Activated CD4-positive, alpha-beta memory T cell treated with anti-CD3 and anti-CD28 coated beads for 36 hours (primary cell): ENCODE data around the gene PRKCH. TPM values are rescaled to one million over a fixed set of nuclear protein-coding genes. Genes with fewer than 3 reads are reported as not detected.

Source experiments
- CTCF ChIA-PET: fragments of 350-600 bp; sonication (Branson Sonifier 250); formaldehyde crosslinking; loops from one replicate; lab custom pipeline; 2021; ENCODE audit warnings: antibody characterized with exemption, inconsistent platforms; lab: Charles Lee
- POLR2A ChIA-PET: fragments of 350-600 bp; sonication (Branson Sonifier 250); formaldehyde crosslinking; loops from one replicate; lab custom pipeline; 2021; ENCODE audit warnings: antibody characterized with exemption; lab: Charles Lee
- DNase-seq: peaks from one replicate; pipeline ENCODE4 v3.0.0-alpha.2; 2020
- H3K27ac Mint-ChIP-seq: one replicate; pipeline ENCODE4 v1.8.0; 2021; ENCODE audit warnings: mixed read lengths
- H3K27me3 Mint-ChIP-seq: one replicate; pipeline ENCODE4 v1.8.0; 2021; ENCODE audit warnings: mixed read lengths
- H3K36me3 Mint-ChIP-seq: one replicate; pipeline ENCODE4 v1.8.0; 2021; ENCODE audit warnings: mixed read lengths
- H3K4me1 Mint-ChIP-seq: one replicate; pipeline ENCODE4 v1.8.0; 2021; ENCODE audit warnings: low read depth, mixed read lengths
- H3K4me3 Mint-ChIP-seq: one replicate; pipeline ENCODE4 v1.8.0; 2021; ENCODE audit warnings: mild to moderate bottlenecking, mixed read lengths
- H3K9me3 Mint-ChIP-seq: one replicate; pipeline ENCODE4 v1.8.0; 2021; ENCODE audit warnings: mixed read lengths
- intact Hi-C: fragments of 100-400 bp; cut with micrococcal nuclease; formaldehyde crosslinking; loops from one replicate; pipeline ENCODE4 v1.15.1; 2023
- total RNA-seq, 2 experiments: library from RNA; stranded (reverse); gene quantifications; one replicate each; pipeline ENCODE4 v1.2.3, GENCODE V29; 2021

The PRKCH gene
- total RNA-seq, 2 experiments from 2014 or later = 142 to 147 TPM

- peaks cover 39% of the 10 kb centered on the region for H3K36me3 Mint-ChIP-seq
- ChIA-PET CTCF (no interaction called here), POLR2A (interaction anchor here (0.7 to 1.3 kb wide), 2 partner anchors 23 to 59 kb away, joined by 3 read pairs; no protein-coding TSS in a partner anchor)
- no peaks in the 10 kb centered on the region for H3K9me3 Mint-ChIP-seq
- no peaks in the 10 kb centered on the region for H3K27me3 Mint-ChIP-seq
- peak overlapping the region; percentile 65 for H3K4me3 Mint-ChIP-seq
- intact Hi-C loops = no loop called here
- no peak for DNase-seq
- peaks cover 39% of the 10 kb centered on the region for H3K4me1 Mint-ChIP-seq
- peak overlapping the region; percentile 59 for H3K27ac Mint-ChIP-seq
Observed at GRCh38 chr14:61391119-61391518, 69.7 kb downstream of the PRKCH start.

- Mint-ChIP-seq H3K4me3 (no peak overlapping the region), H3K4me1 (peaks cover 51% of the 10 kb centered on the region), H3K36me3 (peaks cover 39% of the 10 kb centered on the region), H3K27me3 (no peaks in the 10 kb centered on the region), H3K27ac (peak overlapping the region; percentile 61), H3K9me3 (no peaks in the 10 kb centered on the region)
- intact Hi-C loops = no loop called here
- POLR2A ChIA-PET = no interaction called here
- CTCF ChIA-PET = no interaction called here
- DNase-seq = no peak
Observed at GRCh38 chr14:61392297-61392696, 70.9 kb downstream of the PRKCH start.

- H3K36me3 Mint-ChIP-seq = peaks cover 39% of the 10 kb centered on the region
- intact Hi-C loops = no loop called here
- H3K4me1 Mint-ChIP-seq = peaks cover 72% of the 10 kb centered on the region
- H3K27ac Mint-ChIP-seq = no peak overlapping the region
- no peaks in the 10 kb centered on the region for H3K27me3 Mint-ChIP-seq
- H3K9me3 Mint-ChIP-seq = no peaks in the 10 kb centered on the region
- no peak for DNase-seq
- ChIA-PET POLR2A (interaction anchor here (0.6 to 1.7 kb wide), 5 partner anchors 9 to 50 kb away, joined by 3 to 6 read pairs (median 4); no protein-coding TSS in a partner anchor), CTCF (interaction anchor here (0.7 to 1.4 kb wide), 2 partner anchors 11 to 56 kb away, joined by 3 to 5 read pairs; no protein-coding TSS in a partner anchor)
- no peak overlapping the region for H3K4me3 Mint-ChIP-seq
Observed at GRCh38 chr14:61394542-61394941, 73.2 kb downstream of the PRKCH start.

- Mint-ChIP-seq H3K4me3 (no peak overlapping the region), H3K27ac (no peak overlapping the region), H3K4me1 (peaks cover 78% of the 10 kb centered on the region), H3K27me3 (no peaks in the 10 kb centered on the region), H3K9me3 (no peaks in the 10 kb centered on the region), H3K36me3 (peaks cover 39% of the 10 kb centered on the region)
- POLR2A ChIA-PET = interaction anchor here (0.5 to 1.7 kb wide), 9 partner anchors 8 to 104 kb away, joined by 3 to 6 read pairs (median 4); no protein-coding TSS in a partner anchor
- CTCF ChIA-PET = interaction anchor here (0.7 to 1.4 kb wide), 3 partner anchors 8 to 57 kb away, joined by 3 to 5 read pairs (median 3); no protein-coding TSS in a partner anchor
- intact Hi-C loops = no loop called here
- DNase-seq = no peak
Observed at GRCh38 chr14:61395115-61395725, 73.8 kb downstream of the PRKCH start.

GRCh38 chr14:61396279-61396678, 74.9 kb downstream of the PRKCH start:
- Mint-ChIP-seq H3K36me3 (peaks cover 36% of the 10 kb centered on the region), H3K4me1 (peaks cover 89% of the 10 kb centered on the region), H3K27ac (peak overlapping the region; percentile 60), H3K27me3 (no peaks in the 10 kb centered on the region), H3K4me3 (no peak overlapping the region), H3K9me3 (no peaks in the 10 kb centered on the region)
- no peak for DNase-seq
- intact Hi-C loops = no loop called here
- CTCF ChIA-PET = interaction anchor here (0.6 kb wide), 1 partner anchor 31 kb away, joined by 3 read pairs; no protein-coding TSS in a partner anchor
- POLR2A ChIA-PET = interaction anchor here (1.6 kb wide), 1 partner anchor 49 kb away, joined by 6 read pairs; no protein-coding TSS in a partner anchor

- H3K27me3 Mint-ChIP-seq = no peaks in the 10 kb centered on the region
- H3K36me3 Mint-ChIP-seq = peaks cover 34% of the 10 kb centered on the region
- POLR2A ChIA-PET = no interaction called here
- H3K4me3 Mint-ChIP-seq = no peak overlapping the region
- H3K4me1 Mint-ChIP-seq = peaks cover 93% of the 10 kb centered on the region
- CTCF ChIA-PET = interaction anchor here (0.6 kb wide), 1 partner anchor 31 kb away, joined by 3 read pairs; no protein-coding TSS in a partner anchor
- H3K27ac Mint-ChIP-seq = peak overlapping the region; percentile 60
- DNase-seq = no peak
- no peaks in the 10 kb centered on the region for H3K9me3 Mint-ChIP-seq
- intact Hi-C loops = no loop called here
Observed at GRCh38 chr14:61396694-61397093, 75.3 kb downstream of the PRKCH start.

- intact Hi-C loops = no loop called here
- ChIA-PET POLR2A (no interaction called here), CTCF (no interaction called here)
- Mint-ChIP-seq H3K27ac (peak overlapping the region; percentile 36), H3K27me3 (no peaks in the 10 kb centered on the region), H3K36me3 (peaks cover 30% of the 10 kb centered on the region), H3K9me3 (no peaks in the 10 kb centered on the region), H3K4me3 (no peak overlapping the region), H3K4me1 (peaks cover 92% of the 10 kb centered on the region)
- DNase-seq = no peak
Observed at GRCh38 chr14:61397615-61398014, 76.2 kb downstream of the PRKCH start.

- H3K9me3 Mint-ChIP-seq = no peaks in the 10 kb centered on the region
- H3K27ac Mint-ChIP-seq = peak overlapping the region; percentile 21
- intact Hi-C loops = no loop called here
- peaks cover 88% of the 10 kb centered on the region for H3K4me1 Mint-ChIP-seq
- POLR2A ChIA-PET = no interaction called here
- CTCF ChIA-PET = no interaction called here
- H3K36me3 Mint-ChIP-seq = peaks cover 24% of the 10 kb centered on the region
- no peaks in the 10 kb centered on the region for H3K27me3 Mint-ChIP-seq
- H3K4me3 Mint-ChIP-seq = no peak overlapping the region
- DNase-seq = no peak
Observed at GRCh38 chr14:61398221-61398620, 76.8 kb downstream of the PRKCH start.

- Mint-ChIP-seq H3K9me3 (no peaks in the 10 kb centered on the region), H3K4me1 (peaks cover 86% of the 10 kb centered on the region), H3K4me3 (no peak overlapping the region), H3K36me3 (peaks cover 16% of the 10 kb centered on the region), H3K27ac (no peak overlapping the region), H3K27me3 (no peaks in the 10 kb centered on the region)
- intact Hi-C loops = loop anchor here (1.0 kb wide), 1 partner anchor 11 kb away; no protein-coding TSS in a partner anchor
- DNase-seq = no peak
- POLR2A ChIA-PET = interaction anchor here (0.6 to 1.5 kb wide), 5 partner anchors 10 to 115 kb away, joined by 3 read pairs; no protein-coding TSS in a partner anchor
- CTCF ChIA-PET = interaction anchor here (0.6 to 1.8 kb wide), 4 partner anchors 10 to 84 kb away, joined by 3 to 5 read pairs (median 3); no protein-coding TSS in a partner anchor
Observed at GRCh38 chr14:61399365-61399764, 78.0 kb downstream of the PRKCH start.

GRCh38 chr14:61401461-61401860, 80.1 kb downstream of the PRKCH start:
- H3K27ac Mint-ChIP-seq = peak overlapping the region; percentile 61
- H3K9me3 Mint-ChIP-seq = no peaks in the 10 kb centered on the region
- ChIA-PET POLR2A (interaction anchor here (1.2 kb wide), 1 partner anchor 12 kb away, joined by 6 read pairs; no protein-coding TSS in a partner anchor), CTCF (interaction anchor here (1.2 to 1.5 kb wide), 2 partner anchors 20 to 25 kb away, joined by 3 read pairs; no protein-coding TSS in a partner anchor)
- no peak overlapping the region for H3K4me3 Mint-ChIP-seq
- no peaks in the 10 kb centered on the region for H3K27me3 Mint-ChIP-seq
- no peak for DNase-seq
- H3K36me3 Mint-ChIP-seq = peaks cover 4% of the 10 kb centered on the region
- peaks cover 85% of the 10 kb centered on the region for H3K4me1 Mint-ChIP-seq
- intact Hi-C loops = no loop called here

- no peaks in the 10 kb centered on the region for H3K27me3 Mint-ChIP-seq
- H3K36me3 Mint-ChIP-seq = peaks cover 4% of the 10 kb centered on the region
- no peak for DNase-seq
- peak overlapping the region; percentile 49 for H3K4me3 Mint-ChIP-seq
- ChIA-PET POLR2A (interaction anchor here (0.5 to 1.1 kb wide), 5 partner anchors 8 to 81 kb away, joined by 3 to 4 read pairs (median 3); no protein-coding TSS in a partner anchor), CTCF (interaction anchor here (0.8 to 1.1 kb wide), 6 partner anchors 8 to 82 kb away, joined by 3 to 4 read pairs (median 3); partner anchors contain the start of gene PRKCH)
- intact Hi-C loops = no loop called here
- H3K4me1 Mint-ChIP-seq = peaks cover 85% of the 10 kb centered on the region
- H3K9me3 Mint-ChIP-seq = no peaks in the 10 kb centered on the region
- H3K27ac Mint-ChIP-seq = peak overlapping the region; percentile 88
Observed at GRCh38 chr14:61403411-61403810, 82.0 kb downstream of the PRKCH start.

GRCh38 chr14:61404637-61405036, 83.3 kb downstream of the PRKCH start:
- no peaks in the 10 kb centered on the region for H3K9me3 Mint-ChIP-seq
- peaks cover 4% of the 10 kb centered on the region for H3K36me3 Mint-ChIP-seq
- intact Hi-C loops = no loop called here
- POLR2A ChIA-PET = interaction anchor here (0.6 to 1.0 kb wide), 2 partner anchors 47 to 80 kb away, joined by 3 read pairs; no protein-coding TSS in a partner anchor
- peak overlapping the region; percentile 42 for H3K27ac Mint-ChIP-seq
- peaks cover 85% of the 10 kb centered on the region for H3K4me1 Mint-ChIP-seq
- CTCF ChIA-PET = interaction anchor here (2.6 kb wide), 1 partner anchor 433 kb away, joined by 9 read pairs; no protein-coding TSS in a partner anchor
- H3K4me3 Mint-ChIP-seq = no peak overlapping the region
- DNase-seq = no peak
- H3K27me3 Mint-ChIP-seq = no peaks in the 10 kb centered on the region
